Suprapubic skin (tissue), 3 donors: Measurements from ENCODE around the gene KIAA1755.

ENCODE experiments used
- POLR2A ChIP-seq, 2 donors: fragments of 450-650 bp; IDR thresholded peaks; one replicate each; pipeline ENCODE4 v1.6.1; 2017; ENCODE audit warnings: antibody characterized with exemption in 2 of 2, mild to moderate bottlenecking in 2 of 2, moderate library complexity in 2 of 2
- TF ChIP-seq, protein P1 (sequence below), 2 donors: fragments of 200-600 bp in 1 of 2; fragments of 450-650 bp in 1 of 2; sonication (generic) in 1 of 2; IDR thresholded peaks; one replicate each; pipeline ENCODE4 v1.5.1; 2016 to 2019; ENCODE audit warnings: antibody characterized with exemption in 2 of 2, mild to moderate bottlenecking in 1 of 2, moderate library complexity in 1 of 2

DNA sequence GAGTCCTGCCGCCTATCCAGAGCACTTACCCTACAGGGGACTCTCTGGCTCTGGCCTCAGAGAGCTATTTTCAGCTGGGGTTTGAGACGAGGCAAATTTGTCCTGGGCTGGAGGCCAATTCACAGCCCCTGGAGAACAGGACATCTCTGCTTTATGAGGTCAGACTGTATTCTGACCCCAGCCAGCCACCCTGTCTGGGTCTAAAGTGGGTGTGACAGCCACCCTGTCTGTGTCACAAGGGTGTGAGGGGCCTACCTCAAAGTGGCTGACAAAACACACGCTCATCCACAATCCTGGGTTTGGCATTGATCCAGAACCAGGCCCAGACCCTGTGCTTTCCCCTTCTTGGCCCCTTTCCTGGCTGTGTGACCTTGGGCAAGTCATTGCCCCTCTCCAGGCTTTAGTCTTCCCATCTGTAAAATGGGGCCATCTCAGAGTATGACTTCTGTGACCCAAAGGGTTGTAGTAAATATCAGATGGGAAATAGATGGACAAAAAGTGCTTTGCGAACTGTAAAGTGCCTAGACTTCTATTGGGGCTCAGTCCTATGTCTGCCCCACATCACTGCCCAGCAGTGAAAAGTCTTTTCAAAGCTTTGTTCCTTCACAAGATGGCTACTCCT lies 51.4 kb downstream of the KIAA1755 start:
- TF ChIP-seq, protein P1, sequence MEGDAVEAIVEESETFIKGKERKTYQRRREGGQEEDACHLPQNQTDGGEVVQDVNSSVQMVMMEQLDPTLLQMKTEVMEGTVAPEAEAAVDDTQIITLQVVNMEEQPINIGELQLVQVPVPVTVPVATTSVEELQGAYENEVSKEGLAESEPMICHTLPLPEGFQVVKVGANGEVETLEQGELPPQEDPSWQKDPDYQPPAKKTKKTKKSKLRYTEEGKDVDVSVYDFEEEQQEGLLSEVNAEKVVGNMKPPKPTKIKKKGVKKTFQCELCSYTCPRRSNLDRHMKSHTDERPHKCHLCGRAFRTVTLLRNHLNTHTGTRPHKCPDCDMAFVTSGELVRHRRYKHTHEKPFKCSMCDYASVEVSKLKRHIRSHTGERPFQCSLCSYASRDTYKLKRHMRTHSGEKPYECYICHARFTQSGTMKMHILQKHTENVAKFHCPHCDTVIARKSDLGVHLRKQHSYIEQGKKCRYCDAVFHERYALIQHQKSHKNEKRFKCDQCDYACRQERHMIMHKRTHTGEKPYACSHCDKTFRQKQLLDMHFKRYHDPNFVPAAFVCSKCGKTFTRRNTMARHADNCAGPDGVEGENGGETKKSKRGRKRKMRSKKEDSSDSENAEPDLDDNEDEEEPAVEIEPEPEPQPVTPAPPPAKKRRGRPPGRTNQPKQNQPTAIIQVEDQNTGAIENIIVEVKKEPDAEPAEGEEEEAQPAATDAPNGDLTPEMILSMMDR (IDR thresholded peaks at IDR 0.05), result no peak
- no peak for TF ChIP-seq POLR2A (IDR thresholded peaks at IDR 0.05)
